Retinal pigment epithelial cell (primary cell): ENCODE measurements around the gene PPL.
"Not testable (repeated sequence)": the region's sequence is repeated elsewhere in the genome, so short reads cannot be mapped to it uniquely, and the experiment has no call there.

Source experiments
- DNase-seq: peaks from one replicate; pipeline ENCODE4 v3.0.0-alpha.2; 2010; ENCODE audit warnings: low read depth
- H3K4me3 ChIP-seq: 2 replicates; pipeline ENCODE4 v1.5.1; 2011; ENCODE audit warnings: mild to moderate bottlenecking, low read length, control low read depth, moderate library complexity
- CTCF ChIP-seq: conservative IDR thresholded peaks from 2 replicates; pipeline ENCODE4 v1.5.1; 2011; ENCODE audit warnings: low read depth, low read length, control low read depth, inconsistent platforms

The PPL gene

GRCh38 chr16:4979164-4979563 lies 42.2 kb upstream of the PPL start:
- no peak overlapping the region for H3K4me3 ChIP-seq
- TF ChIP-seq CTCF: no peak
- no peak for DNase-seq

- no peak for TF ChIP-seq CTCF
- no peak for DNase-seq
- H3K4me3 ChIP-seq: no peak overlapping the region
Observed at GRCh38 chr16:4976611-4977145, 39.7 kb upstream of the PPL start.

- no peak overlapping the region for H3K4me3 ChIP-seq
- DNase-seq: no peak
- TF ChIP-seq CTCF: no peak
Observed at GRCh38 chr16:4976079-4976478, 39.1 kb upstream of the PPL start.

- no peak for DNase-seq
- no peak for TF ChIP-seq CTCF
- H3K4me3 ChIP-seq: no peak overlapping the region
Observed at GRCh38 chr16:4972938-4973587, 36.1 kb upstream of the PPL start.

- no peak overlapping the region for H3K4me3 ChIP-seq
- no peak for DNase-seq
- no peak for TF ChIP-seq CTCF
Observed at GRCh38 chr16:4970010-4970409, 33.1 kb upstream of the PPL start.

- no peak for DNase-seq
- no peak for TF ChIP-seq CTCF
- no peak overlapping the region for H3K4me3 ChIP-seq
Observed at GRCh38 chr16:4968879-4969483, 32.0 kb upstream of the PPL start.

GRCh38 chr16:4968278-4968677 lies 31.3 kb upstream of the PPL start:
- not testable (repeated sequence) for DNase-seq

More at GRCh38 chr16:4968278-4968677, 31.3 kb upstream of the PPL start:
- H3K4me3 ChIP-seq: not testable (repeated sequence)
